GM12864 (cell line): ENCODE measurements around the gene LRRC4C.
A peak's percentile ranks its signal among the peaks of the same experiment; 100 is the strongest.

ENCODE experiments used
- DNase-seq: peaks from one replicate; pipeline ENCODE4 v3.0.0-alpha.2; 2011; ENCODE audit warnings: low read depth
- H3K4me3 ChIP-seq: 2 replicates; pipeline ENCODE4 v1.5.1; 2011; ENCODE audit warnings: mild to moderate bottlenecking, low read depth, low read length, control low read depth
- CTCF ChIP-seq: IDR thresholded peaks from 2 replicates; pipeline ENCODE4 v1.5.1; 2011; ENCODE audit warnings: low read depth, mild to moderate bottlenecking, moderate library complexity, low read length, control low read depth, inconsistent platforms; ENCODE audit errors: missing control alignments

The LRRC4C gene

GRCh38 chr11:41316751-41317150, 142.7 kb downstream of the LRRC4C start:
- no peak overlapping the region for H3K4me3 ChIP-seq
- no peak for DNase-seq
- TF ChIP-seq CTCF, result no peak

GRCh38 chr11:41313226-41313625, 146.2 kb downstream of the LRRC4C start:
- no peak for DNase-seq

GRCh38 chr11:41309716-41310115, 149.7 kb downstream of the LRRC4C start:
- TF ChIP-seq CTCF, result peak; percentile 48
- H3K4me3 ChIP-seq, result no peak overlapping the region
- DNase-seq, result no peak

More at GRCh38 chr11:41313226-41313625, 146.2 kb downstream of the LRRC4C start:
- TF ChIP-seq CTCF, result no peak
- no peak overlapping the region for H3K4me3 ChIP-seq

- H3K4me3 ChIP-seq, result no peak overlapping the region; the same call in 1 of the 2 replicates
- no peak for TF ChIP-seq CTCF
- peak; percentile 59 for DNase-seq
Observed at GRCh38 chr11:41309111-41309522, 150.3 kb downstream of the LRRC4C start.

- no peak for DNase-seq
- no peak for TF ChIP-seq CTCF
- H3K4me3 ChIP-seq, result no peak overlapping the region; the same call in 1 of the 2 replicates
Observed at GRCh38 chr11:41308286-41308685, 151.2 kb downstream of the LRRC4C start.

- no peak overlapping the region for H3K4me3 ChIP-seq
- no peak for TF ChIP-seq CTCF
- DNase-seq, result no peak
Observed at GRCh38 chr11:41307296-41308080, 152.0 kb downstream of the LRRC4C start.

GRCh38 chr11:41306431-41306830, 153.0 kb downstream of the LRRC4C start:
- DNase-seq, result no peak
- H3K4me3 ChIP-seq, result no peak overlapping the region
- TF ChIP-seq CTCF, result no peak
